Ureter (tissue), 1 donor: ENCODE data around the gene RPLP1. TPM values are rescaled to one million over a fixed set of nuclear protein-coding genes. Genes with fewer than 3 reads are reported as not detected.
"Not testable (repeated sequence)": the region's sequence is repeated elsewhere in the genome, so short reads cannot be mapped to it uniquely, and the experiment has no call there.

ENCODE experiments used
- DNase-seq: peaks from one replicate; pipeline ENCODE4 v3.0.0-alpha.2; 2020; ENCODE audit warnings: low spot score
- total RNA-seq: library from RNA; stranded (reverse); gene quantifications from one replicate; pipeline ENCODE4 v1.2.4, GENCODE V29; 2023
- donor health status: DM: yes; HTN: yes; CAD: no.

RPLP1 gene
- total RNA-seq, 1 donor from 2014 or later, result 1,915 TPM

DNA sequence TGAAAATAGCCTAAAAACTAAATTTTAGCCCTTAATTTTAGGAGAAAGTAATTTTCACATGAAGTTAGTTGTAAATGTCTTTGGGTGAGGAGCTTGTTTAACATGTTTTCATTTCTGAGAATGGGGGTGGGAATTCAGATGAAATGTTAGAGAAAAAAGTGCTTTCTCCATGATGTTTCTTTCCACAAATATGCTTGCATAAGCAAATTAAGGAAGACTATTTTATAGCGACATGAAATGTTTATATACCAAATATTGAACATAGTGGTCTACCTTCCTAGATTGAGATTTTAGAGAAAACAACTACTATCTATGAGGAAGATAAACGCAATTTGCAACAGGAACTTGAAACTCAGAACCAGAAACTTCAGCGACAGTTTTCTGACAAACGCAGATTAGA is 13.0 kb upstream of the RPLP1 start:
- no peak for DNase-seq

DNA sequence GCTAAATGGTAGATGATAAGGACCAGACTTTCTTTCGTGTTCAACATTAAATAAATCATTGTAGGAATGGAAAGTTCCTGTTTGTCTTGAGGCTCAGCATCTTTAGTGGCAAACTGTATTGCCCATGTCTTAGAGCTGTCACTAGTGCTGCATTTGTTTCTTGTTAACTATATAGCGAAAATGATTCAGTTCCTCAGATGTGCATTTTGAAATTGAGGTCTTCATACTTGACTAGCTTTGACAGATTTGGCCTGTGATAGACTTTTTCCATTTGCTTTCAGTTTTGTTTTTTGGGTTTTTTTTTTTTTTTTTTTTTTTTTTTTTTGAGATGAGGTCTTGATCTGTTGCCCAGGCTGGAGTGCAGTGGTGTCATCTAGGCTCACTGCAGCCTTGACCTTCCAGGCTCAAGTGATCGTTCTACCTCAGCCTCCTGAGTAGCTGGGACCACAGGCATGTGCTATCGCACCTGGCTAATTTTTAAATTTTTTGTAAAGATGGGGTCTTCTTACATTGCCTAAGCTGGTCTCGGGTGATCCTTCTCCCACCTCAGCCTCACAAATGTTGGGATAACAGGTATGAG is 9.5 kb upstream of the RPLP1 start:
- no peak for DNase-seq

DNA sequence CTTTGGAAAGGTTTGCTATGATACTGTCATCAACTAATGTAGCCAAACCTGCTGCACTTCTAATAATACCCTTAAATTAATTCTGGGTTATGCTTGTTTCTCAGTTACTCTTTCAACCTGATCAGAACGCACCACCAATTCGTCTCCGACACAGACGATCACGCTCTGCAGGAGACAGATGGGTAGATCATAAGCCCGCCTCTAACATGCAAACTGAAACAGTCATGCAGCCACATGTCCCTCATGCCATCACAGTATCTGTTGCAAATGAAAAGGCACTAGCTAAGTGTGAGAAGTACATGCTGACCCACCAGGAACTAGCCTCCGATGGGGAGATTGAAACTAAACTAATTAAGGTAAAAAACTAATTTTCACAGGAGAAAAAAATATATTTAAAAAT is 7.9 kb upstream of the RPLP1 start:
- DNase-seq, result no peak

GRCh38 chr15:69446953-69447352 is 5.7 kb upstream of the RPLP1 start:
- DNase-seq, result no peak

DNA sequence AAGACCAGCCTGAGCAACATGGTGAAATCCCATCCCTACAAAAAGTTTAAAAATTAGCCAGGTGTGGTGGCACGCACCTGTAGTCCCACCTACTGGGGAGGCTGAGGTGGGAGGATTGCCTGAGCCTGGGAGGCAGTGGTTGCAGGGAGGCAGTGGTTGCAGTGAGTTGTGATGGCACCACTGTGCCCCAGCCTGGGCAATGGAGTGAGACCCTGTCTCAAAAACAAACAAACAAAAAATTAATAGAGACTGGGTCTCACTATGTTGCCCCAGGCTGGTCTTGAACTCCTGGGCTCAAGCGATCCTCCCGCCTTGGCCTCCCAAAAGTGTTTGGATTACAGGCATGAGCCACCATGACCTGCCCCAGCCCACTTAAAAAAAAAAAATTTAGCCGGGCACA is 2.4 kb upstream of the RPLP1 start:
- not testable (repeated sequence) for DNase-seq

DNA sequence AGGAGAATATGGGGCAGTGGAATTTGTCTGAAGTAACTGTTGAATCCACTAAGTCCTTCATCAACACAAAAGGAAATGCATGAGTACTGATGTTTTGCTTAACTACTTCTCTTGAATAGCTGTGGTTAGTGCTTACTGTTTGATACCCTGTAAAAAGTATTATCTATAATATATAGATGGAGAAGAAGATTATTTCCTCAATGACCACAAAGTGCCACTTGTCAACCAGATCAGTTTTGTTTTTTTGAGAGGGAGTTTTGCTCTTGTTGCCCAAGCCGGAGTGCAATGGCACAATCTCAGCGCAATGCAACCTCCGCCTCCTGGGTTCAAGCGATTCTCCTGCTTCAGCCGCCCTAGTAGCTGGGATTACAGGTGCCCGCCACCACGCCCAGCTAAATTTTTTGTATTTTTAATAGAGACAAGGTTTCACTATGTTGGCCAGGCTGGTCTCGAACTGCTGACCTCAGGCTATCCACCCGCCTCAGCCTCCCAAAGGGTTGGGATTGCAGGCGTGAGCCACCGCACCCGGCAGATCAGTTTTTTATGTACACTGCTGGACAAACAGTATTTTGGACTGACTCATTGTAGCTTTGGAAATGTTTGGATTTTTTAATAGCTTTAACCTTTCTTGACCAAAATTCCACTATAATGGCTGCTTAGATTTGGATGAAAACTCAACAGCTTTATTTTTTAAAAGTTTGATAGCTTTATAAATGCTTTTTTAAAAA is 1.5 kb upstream of the RPLP1 start:
- no peak for DNase-seq

DNA sequence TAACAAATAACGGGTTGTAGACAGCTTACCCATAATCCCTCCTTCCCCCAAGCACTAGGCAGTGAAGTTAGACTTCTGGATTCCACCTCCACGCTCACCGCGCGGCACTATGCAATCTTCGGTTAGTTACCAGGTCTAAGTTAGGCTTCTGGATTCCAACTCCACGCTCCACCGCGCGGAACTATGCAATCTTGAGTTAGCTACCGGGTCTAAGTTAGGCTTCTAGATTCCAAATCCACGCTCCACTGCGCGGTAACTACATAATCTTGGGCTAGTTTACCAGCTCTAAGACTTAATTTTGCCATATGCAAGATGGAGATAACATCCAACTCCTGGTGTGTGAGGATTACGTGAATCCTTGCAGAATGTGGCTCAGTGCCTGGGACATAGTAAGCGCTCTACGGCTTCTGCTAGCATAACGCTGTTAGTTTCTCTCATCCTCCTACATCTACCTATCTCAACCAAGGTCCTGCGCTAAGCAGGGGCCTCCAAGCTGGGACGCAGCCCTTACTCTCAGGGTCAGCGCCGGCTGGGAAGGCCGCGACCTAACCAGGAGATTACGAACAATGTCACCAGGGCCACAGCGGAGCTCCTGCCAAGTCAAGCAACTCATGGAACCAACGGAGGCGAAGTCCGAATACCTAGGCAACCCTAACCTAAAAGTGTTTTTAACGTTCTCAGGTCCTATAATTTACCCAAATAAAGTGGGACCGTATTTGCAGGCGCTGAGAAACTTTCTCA is 497 bp upstream of the RPLP1 start:
- DNase-seq, result no peak

- DNase-seq, result no peak
Measured at GRCh38 chr15:69454953-69455352, 2.3 kb downstream of the RPLP1 start.

DNA sequence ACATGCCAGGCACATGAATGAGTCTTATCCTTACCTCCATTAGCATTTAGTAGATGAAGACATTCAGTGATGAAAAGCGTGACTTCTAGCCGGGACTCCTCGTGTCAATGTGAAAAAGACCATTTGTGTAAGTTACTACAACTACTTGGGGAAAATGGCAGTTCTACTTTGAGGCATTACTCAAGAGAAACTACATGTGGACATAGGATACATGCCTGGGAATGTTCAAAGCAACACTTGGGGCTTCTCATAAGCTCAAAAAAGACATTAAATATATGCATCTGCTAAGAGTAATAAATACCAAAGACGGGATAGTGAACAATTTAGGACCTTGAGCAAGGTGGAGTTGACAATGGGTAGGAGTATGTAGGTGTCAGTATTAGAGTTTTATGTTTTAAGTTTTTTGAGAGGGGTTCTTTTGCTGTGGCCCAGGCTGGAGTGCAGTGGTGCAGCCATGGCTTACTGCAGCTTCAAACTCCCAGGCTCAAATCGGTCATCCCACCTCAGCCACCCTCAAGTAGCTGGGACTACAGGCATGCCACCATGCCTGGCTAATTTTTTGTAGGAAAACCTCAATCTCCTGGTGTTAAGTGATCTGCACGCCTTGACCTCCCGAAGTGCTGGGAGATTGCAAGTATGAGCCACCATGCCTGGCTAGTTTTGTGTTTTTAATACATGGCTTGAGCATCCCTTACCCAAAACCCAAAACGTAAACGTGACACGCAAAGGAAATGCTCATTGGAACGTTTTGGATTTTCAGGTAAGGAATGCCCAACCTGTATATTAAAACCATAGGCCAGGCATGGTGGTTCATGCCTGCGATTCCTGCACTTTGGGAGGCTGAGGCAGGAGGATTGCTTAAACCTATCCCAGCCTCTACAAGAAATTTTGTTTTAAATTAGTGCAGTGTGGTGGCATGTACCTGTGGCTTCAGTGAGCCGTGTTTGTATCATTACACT is 3.9 kb downstream of the RPLP1 start:
- DNase-seq, result no peak

GRCh38 chr15:69457304-69458280 is 5.0 kb downstream of the RPLP1 start:
- no peak for DNase-seq

- no peak for DNase-seq
Measured at GRCh38 chr15:69459066-69459465, 6.4 kb downstream of the RPLP1 start.

- DNase-seq, result no peak
Measured at GRCh38 chr15:69460481-69460880, 7.9 kb downstream of the RPLP1 start.

DNA sequence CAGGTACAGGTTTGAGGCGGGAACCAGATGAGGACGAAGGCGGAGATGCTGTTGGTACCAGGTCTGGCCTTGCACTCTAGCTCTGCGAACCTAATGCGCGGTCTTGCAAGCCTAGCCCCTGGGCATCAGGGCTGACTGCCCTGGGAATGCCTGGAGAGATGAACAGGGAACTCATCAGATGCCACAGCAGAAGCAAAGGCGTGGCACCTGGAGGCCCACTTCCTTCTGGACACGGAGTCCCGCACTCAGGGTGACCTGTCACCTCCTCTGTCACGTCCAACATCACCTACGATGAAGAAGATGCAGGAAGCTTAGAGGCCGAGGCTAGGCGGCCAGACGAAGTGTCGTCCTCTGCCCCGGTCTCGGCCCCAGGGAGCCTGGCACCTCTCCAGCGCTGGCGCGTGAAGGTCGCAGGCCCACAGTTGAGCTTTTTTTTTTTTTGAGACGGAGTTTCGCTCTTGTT is 9.4 kb downstream of the RPLP1 start:
- peak; percentile 50 for DNase-seq

DNA sequence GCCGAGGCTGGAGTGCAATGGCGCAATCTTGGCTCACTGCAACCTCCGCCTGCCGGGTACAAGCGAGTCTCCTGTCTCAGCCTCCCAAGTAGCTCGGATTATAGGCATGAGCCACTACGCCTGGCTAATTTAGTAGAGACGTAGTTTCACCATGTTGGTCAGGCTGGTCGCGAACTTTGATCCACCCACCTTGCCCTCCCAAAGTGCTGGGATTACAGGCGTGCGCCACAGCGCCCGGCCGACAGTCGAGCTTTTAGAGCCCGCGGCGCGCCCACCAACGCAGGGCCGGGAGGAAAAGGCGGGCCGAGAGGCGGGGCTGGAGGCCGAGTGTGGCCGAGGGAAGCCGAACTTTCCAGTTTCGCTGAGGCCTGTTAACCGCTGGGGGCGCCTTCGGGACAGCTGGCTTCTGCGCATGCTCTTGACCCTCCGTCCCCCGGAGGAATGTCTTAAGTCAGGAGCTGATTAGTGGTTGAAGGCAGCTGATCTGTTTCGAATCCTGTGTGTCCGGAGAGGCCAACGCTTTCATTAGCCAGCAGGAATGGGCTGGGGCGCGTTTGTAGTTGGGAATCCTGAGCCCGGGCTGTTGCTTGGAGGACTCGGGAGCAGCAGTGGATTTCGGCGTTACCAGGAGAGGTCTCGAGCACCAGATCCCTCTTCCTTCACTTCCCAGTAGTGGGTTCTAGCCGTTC is 10.0 kb downstream of the RPLP1 start:
- peak; percentile 97 for DNase-seq

DNA sequence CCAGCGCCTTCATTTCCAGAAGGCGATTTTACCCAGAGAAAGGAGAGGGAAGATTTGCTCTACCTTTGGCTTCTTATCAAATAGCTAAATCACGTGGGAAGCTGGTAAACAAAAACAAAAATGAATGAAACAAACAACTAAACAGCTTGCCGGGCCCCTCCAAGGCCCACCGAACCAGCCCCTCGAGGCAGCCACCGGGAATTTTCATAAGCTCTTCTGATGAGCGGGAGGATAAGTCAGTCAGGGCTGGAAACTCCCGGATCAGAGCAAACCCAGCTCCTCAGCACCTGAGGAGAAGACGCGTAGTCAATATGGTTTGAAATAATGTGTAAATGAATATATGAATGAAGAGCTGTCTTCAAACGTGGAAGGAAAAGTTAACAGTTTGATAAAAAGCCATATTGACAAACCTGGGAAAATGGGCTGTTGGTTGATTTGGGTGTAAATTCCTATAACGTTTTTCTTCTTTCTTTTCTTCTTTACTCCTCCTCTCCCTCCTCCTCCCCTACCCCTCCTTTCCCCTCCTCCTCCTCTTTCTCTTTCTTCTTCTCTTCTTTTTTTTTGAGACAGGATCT is 10.7 kb downstream of the RPLP1 start:
- no peak for DNase-seq

GRCh38 chr15:69465253-69465652 is 12.6 kb downstream of the RPLP1 start:
- DNase-seq, result no peak

DNA sequence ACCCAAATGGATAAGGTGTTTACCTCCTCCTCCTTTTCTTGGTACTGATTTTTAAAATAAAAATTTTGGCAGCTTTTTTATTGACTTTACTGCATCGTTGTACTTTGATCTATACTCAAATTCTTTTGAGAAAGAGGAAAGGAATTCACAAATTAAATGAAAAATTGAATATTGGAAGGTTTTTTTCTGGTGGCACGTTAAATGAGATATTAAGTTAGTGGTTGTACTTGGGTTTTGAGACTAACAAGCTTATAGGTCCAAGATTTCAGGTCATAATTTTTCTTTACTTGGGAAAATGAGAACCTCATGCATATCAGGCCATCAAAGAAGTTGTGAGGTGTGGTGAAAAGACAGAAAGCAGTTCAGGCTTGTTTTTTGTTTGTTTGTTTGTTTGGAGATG is 14.1 kb downstream of the RPLP1 start:
- DNase-seq, result no peak

DNA sequence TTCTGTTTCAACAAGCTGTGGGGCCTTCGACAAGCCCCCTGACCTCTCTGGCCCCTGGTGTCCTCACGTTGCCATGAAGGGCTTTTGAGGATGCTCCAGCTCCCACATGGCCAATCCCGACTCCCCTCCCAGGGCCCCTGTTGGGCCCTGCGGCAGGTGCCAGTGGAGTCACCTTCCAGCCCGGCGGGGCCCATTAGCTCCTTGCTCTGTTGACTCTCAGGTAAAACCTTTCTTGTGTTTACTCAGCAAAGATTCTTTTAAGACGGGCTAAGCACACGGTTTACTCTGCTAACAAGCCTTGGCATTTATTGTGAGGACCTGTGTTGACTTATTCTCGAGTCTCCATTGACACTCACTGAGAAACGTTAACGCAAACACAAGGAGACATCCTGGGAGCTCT is 15.0 kb downstream of the RPLP1 start:
- no peak for DNase-seq

GRCh38 chr15:69468241-69469121 is 15.9 kb downstream of the RPLP1 start:
- peak; percentile 75 for DNase-seq
